Esophagus muscularis mucosa (tissue), 3 donors: ENCODE results near the gene TBC1D2.

Experiments used
- CTCF ChIP-seq, 3 experiments: fragments of 200-600 bp in 2 of 3; fragments of 450-650 bp in 1 of 3; sonication (generic) in 2 of 3; IDR thresholded peaks; one replicate each; pipeline ENCODE4 v1.5.1; 2017 to 2019; ENCODE audit warnings: antibody characterized with exemption in 3 of 3, mild to moderate bottlenecking in 2 of 3, moderate library complexity in 1 of 3
- POLR2A ChIP-seq: fragments of 450-650 bp; IDR thresholded peaks from one replicate; pipeline ENCODE4 v1.6.1; 2017; ENCODE audit warnings: antibody characterized with exemption, moderate library complexity, mild to moderate bottlenecking, low read depth

- no peak for TF ChIP-seq CTCF (IDR thresholded peaks at IDR 0.05)
- TF ChIP-seq POLR2A, result no peak
These were observed 34.3 kb upstream of the TBC1D2 start for GRCh38 chr9:98289614-98290201.
